Mesenchymal stem cell (in vitro differentiated cells and primary cell): Measurements from ENCODE around the gene CCDC85A.

Source experiments
- DNase-seq: peaks from one replicate; pipeline ENCODE4 v3.0.0-alpha.2; 2013
- H2AFZ ChIP-seq: one replicate; pipeline ENCODE4 v1.6.1; 2013; ENCODE audit warnings: low read depth, mild to moderate bottlenecking, control low read depth, inconsistent platforms, low read length, moderate library complexity
- H2AK5ac ChIP-seq: 2 replicates; pipeline ENCODE4 v1.6.1; 2013; ENCODE audit warnings: low read length, moderate library complexity, mild to moderate bottlenecking, inconsistent platforms; ENCODE audit not compliant: severe bottlenecking
- H2BK120ac ChIP-seq: one replicate; pipeline ENCODE4 v1.6.1; 2013; ENCODE audit warnings: low read depth, mild to moderate bottlenecking, inconsistent platforms, low read length, moderate library complexity
- H2BK12ac ChIP-seq, 2 experiments: one replicate each; pipeline ENCODE4 v1.6.1; 2013; ENCODE audit warnings: inconsistent platforms in 2 of 2, low read length in 2 of 2, mild to moderate bottlenecking in 2 of 2, moderate library complexity in 2 of 2, control low read depth in 1 of 2
- H2BK15ac ChIP-seq: one replicate; pipeline ENCODE4 v1.6.1; 2013; ENCODE audit warnings: mild to moderate bottlenecking, low read depth, inconsistent platforms; ENCODE audit not compliant: poor library complexity, severe bottlenecking
- H2BK5ac ChIP-seq: 2 replicates; pipeline ENCODE4 v1.6.1; 2013; ENCODE audit warnings: low read depth, mild to moderate bottlenecking, low read length, control low read depth, inconsistent platforms; ENCODE audit not compliant: poor library complexity, severe bottlenecking
- H3K14ac ChIP-seq, 2 experiments: one replicate each; pipeline ENCODE4 v1.6.1; 2013; ENCODE audit warnings: inconsistent platforms in 2 of 2, low read length in 2 of 2, control low read depth in 1 of 2, mild to moderate bottlenecking in 1 of 2, moderate library complexity in 1 of 2
- H3K18ac ChIP-seq, 2 experiments: one replicate each; pipeline ENCODE4 v1.6.1; 2013; ENCODE audit warnings: inconsistent platforms in 2 of 2, low read length in 2 of 2, control low read depth in 1 of 2, low read depth in 1 of 2, mild to moderate bottlenecking in 1 of 2
- H3K23ac ChIP-seq, 2 experiments: one replicate each; pipeline ENCODE4 v1.6.1; 2013; ENCODE audit warnings: inconsistent platforms in 2 of 2, low read length in 2 of 2, mild to moderate bottlenecking in 2 of 2, moderate library complexity in 2 of 2, control low read depth in 1 of 2
- H3K27ac ChIP-seq: 2 replicates; pipeline ENCODE4 v1.5.1; 2013; ENCODE audit warnings: mild to moderate bottlenecking, moderate library complexity, low read length, control low read depth, inconsistent platforms; ENCODE audit not compliant: poor library complexity, severe bottlenecking
- H3K27me3 ChIP-seq, 2 experiments: 2 replicates each; pipeline versions ENCODE4 v1.6.1 to v1.7.0; 2013; ENCODE audit warnings: low read length in 2 of 2, mild to moderate bottlenecking in 2 of 2, moderate library complexity in 2 of 2, control low read depth in 1 of 2, inconsistent platforms in 1 of 2; ENCODE audit not compliant: control insufficient read depth in 1 of 2, insufficient read depth in 1 of 2
- H3K36me3 ChIP-seq, 2 experiments: 2 replicates each; pipeline versions ENCODE4 v1.6.1 to v1.7.0; 2013; ENCODE audit warnings: low read length in 2 of 2, control low read depth in 1 of 2, inconsistent platforms in 1 of 2, low read depth in 1 of 2, mild to moderate bottlenecking in 1 of 2; ENCODE audit not compliant: insufficient read depth in 2 of 2, control insufficient read depth in 1 of 2
- H3K4ac ChIP-seq, 2 experiments: one replicate each; pipeline ENCODE4 v1.6.1; 2013; ENCODE audit warnings: inconsistent platforms in 2 of 2, low read length in 2 of 2, mild to moderate bottlenecking in 2 of 2, moderate library complexity in 2 of 2, control low read depth in 1 of 2, low read depth in 1 of 2
- H3K4me1 ChIP-seq: 2 replicates; pipeline ENCODE4 v1.6.1; 2013; ENCODE audit warnings: low read depth, low read length, control low read depth; ENCODE audit not compliant: control insufficient read depth, insufficient read depth
- H3K4me2 ChIP-seq: 2 replicates; pipeline ENCODE4 v1.6.1; 2013; ENCODE audit warnings: low read length, mild to moderate bottlenecking, inconsistent platforms; ENCODE audit not compliant: poor library complexity, severe bottlenecking
- H3K4me3 ChIP-seq, 2 experiments: 2 replicates each; pipeline versions ENCODE4 v1.5.1 to v1.7.0; 2013; ENCODE audit warnings: low read length in 2 of 2, mild to moderate bottlenecking in 2 of 2, control low read depth in 1 of 2, low read depth in 1 of 2; ENCODE audit not compliant: insufficient read depth in 1 of 2
- H3K79me1 ChIP-seq: replicated peaks from 2 replicates; pipeline ENCODE4 v1.6.1; 2013; ENCODE audit warnings: mild to moderate bottlenecking, control low read depth, low read length, inconsistent platforms; ENCODE audit not compliant: poor library complexity, severe bottlenecking
- H3K9ac ChIP-seq: 2 replicates; pipeline ENCODE4 v1.7.0; 2013; ENCODE audit warnings: mild to moderate bottlenecking, low read length, moderate library complexity
- H3K9me3 ChIP-seq: 2 replicates; pipeline ENCODE4 v1.7.0; 2013; ENCODE audit warnings: mild to moderate bottlenecking, low read length; ENCODE audit not compliant: control insufficient read depth
- H4K8ac ChIP-seq: one replicate; pipeline ENCODE4 v1.6.1; 2013; ENCODE audit warnings: inconsistent platforms, mild to moderate bottlenecking, low read length, moderate library complexity
- H4K91ac ChIP-seq: one replicate; pipeline ENCODE4 v1.6.1; 2013; ENCODE audit warnings: mild to moderate bottlenecking, low read length, inconsistent platforms
- WGBS: methylation state at CpG from one replicate; pipeline ENCODE4 v1.1.7; 2013; ENCODE audit warnings: mixed read lengths; 5-methylcytosine and 5-hydroxymethylcytosine counted together

CCDC85A gene

GRCh38 chr2:56295666-56296065, 111.9 kb downstream of the CCDC85A start:
- WGBS = 83% methylated on average over 3 of the region's 3 CpGs
- Histone ChIP-seq H3K18ac (no peak overlapping the region), H2BK12ac (no peak overlapping the region)

DNA sequence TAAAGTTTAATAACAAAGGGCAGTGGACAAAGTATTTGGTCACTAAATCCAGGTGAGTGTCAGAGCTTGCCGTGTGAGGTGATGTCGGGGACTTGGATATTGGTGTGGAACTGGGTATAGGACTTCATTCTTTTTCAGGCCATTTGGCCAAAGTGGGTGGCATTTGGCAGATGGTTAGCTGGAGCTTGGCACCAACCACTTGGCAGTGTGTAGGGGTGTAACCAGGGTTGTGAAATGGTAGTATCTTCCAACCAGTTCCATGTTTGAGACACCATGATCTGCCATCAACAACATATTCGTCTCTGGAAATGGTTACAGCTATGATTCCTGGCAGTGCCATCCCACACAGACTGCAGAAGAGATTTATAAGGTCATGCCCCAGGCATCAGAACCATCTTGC, 113.9 kb downstream of the CCDC85A start:
- Histone ChIP-seq H2BK15ac (no peak overlapping the region), H3K9ac (no peak overlapping the region), H2BK12ac (no peak overlapping the region), H3K79me1 (no peaks in the 10 kb centered on the region), H3K14ac (no peak overlapping the region), H2AK5ac (no peak overlapping the region), H3K18ac (no peak overlapping the region), H3K23ac (no peak overlapping the region), H4K91ac (no peak overlapping the region), H3K4ac (no peak overlapping the region), H2BK120ac (no peak overlapping the region), H3K4me1 (no peaks in the 10 kb centered on the region), H3K4me2 (no peak overlapping the region), H3K9me3 (no peaks in the 10 kb centered on the region), H3K27ac (no peak overlapping the region), H3K4me3 (no peak overlapping the region), H4K8ac (no peak overlapping the region), H3K27me3 (no peaks in the 10 kb centered on the region), H2BK5ac (no peak overlapping the region), H3K36me3 (no peaks in the 10 kb centered on the region), H2AFZ (no peak overlapping the region)
- no peak for DNase-seq
- 93% methylated on average over 3 of the region's 3 CpGs for WGBS

More at GRCh38 chr2:56295666-56296065, 111.9 kb downstream of the CCDC85A start:
- H2AK5ac ChIP-seq = no peak overlapping the region
- no peaks in the 10 kb centered on the region for H3K9me3 ChIP-seq
- H2BK5ac ChIP-seq = no peak overlapping the region
- no peak overlapping the region for H3K23ac ChIP-seq
- H4K8ac ChIP-seq = no peak overlapping the region
- no peak overlapping the region for H3K4ac ChIP-seq
- H3K27ac ChIP-seq = no peak overlapping the region
- no peaks in the 10 kb centered on the region for H3K27me3 ChIP-seq
- no peak overlapping the region for H4K91ac ChIP-seq
- H2AFZ ChIP-seq = no peak overlapping the region
- no peak overlapping the region for H3K9ac ChIP-seq
- no peak overlapping the region for H3K14ac ChIP-seq
- no peak overlapping the region for H3K4me2 ChIP-seq
- no peak for DNase-seq
- H2BK15ac ChIP-seq = no peak overlapping the region
- no peaks in the 10 kb centered on the region for H3K79me1 ChIP-seq
- H2BK120ac ChIP-seq = no peak overlapping the region
- no peak overlapping the region for H3K4me3 ChIP-seq
- H3K36me3 ChIP-seq = no peaks in the 10 kb centered on the region
- H3K4me1 ChIP-seq = no peaks in the 10 kb centered on the region

GRCh38 chr2:56299171-56299691, 115.4 kb downstream of the CCDC85A start:
- H3K27me3 ChIP-seq = no peaks in the 10 kb centered on the region
- no peak overlapping the region for H3K4me3 ChIP-seq
- H2BK5ac ChIP-seq = no peak overlapping the region
- H2BK120ac ChIP-seq = no peak overlapping the region
- no peak for DNase-seq
- no peak overlapping the region for H2BK15ac ChIP-seq
- no peak overlapping the region for H3K18ac ChIP-seq
- no peaks in the 10 kb centered on the region for H3K4me1 ChIP-seq
- H3K79me1 ChIP-seq = no peaks in the 10 kb centered on the region
- no peak overlapping the region for H3K4ac ChIP-seq
- H2AK5ac ChIP-seq = no peak overlapping the region
- no peak overlapping the region for H4K8ac ChIP-seq
- H3K27ac ChIP-seq = no peak overlapping the region
- H3K4me2 ChIP-seq = no peak overlapping the region
- H4K91ac ChIP-seq = no peak overlapping the region
- no peaks in the 10 kb centered on the region for H3K36me3 ChIP-seq
- H3K9me3 ChIP-seq = no peaks in the 10 kb centered on the region
- H2AFZ ChIP-seq = no peak overlapping the region
- H3K23ac ChIP-seq = no peak overlapping the region
- no peak overlapping the region for H3K14ac ChIP-seq
- H3K9ac ChIP-seq = no peak overlapping the region
- no peak overlapping the region for H2BK12ac ChIP-seq
- WGBS = 81% methylated on average over 3 of the region's 3 CpGs

DNA sequence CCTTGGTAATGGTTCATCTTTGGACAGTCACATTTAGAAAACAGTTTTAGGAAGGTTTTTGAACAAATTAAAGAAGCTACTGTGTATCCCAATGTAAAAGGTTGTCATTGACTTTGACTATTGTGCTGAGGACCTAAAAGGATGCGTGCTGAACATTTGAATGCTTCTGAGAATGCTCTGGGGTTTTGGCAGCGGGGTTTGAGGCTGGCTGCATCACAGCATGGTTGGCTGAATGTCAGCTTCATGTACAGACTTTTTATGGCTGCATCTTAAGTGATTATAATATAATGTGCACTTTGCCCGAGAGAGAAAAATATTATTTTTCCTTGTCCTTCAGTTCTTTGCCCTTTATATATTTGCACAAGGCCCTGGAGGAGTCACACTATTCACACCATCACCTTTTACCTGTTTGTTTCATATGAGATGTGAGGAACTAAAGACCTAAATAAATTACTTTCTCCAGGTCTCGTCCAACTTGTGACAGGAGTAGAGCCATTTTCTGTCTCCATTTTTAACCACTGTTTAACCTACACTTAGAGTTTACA, 125.9 kb downstream of the CCDC85A start:
- H3K4ac ChIP-seq = no peak overlapping the region
- H3K27me3 ChIP-seq = no peaks in the 10 kb centered on the region
- peaks cover 3% of the 10 kb centered on the region for H3K9me3 ChIP-seq
- no peak overlapping the region for H3K14ac ChIP-seq
- H3K4me1 ChIP-seq = no peaks in the 10 kb centered on the region
- H3K23ac ChIP-seq = no peak overlapping the region
- H2BK15ac ChIP-seq = no peak overlapping the region
- no peak overlapping the region for H2BK5ac ChIP-seq
- H3K27ac ChIP-seq = no peak overlapping the region
- H3K4me3 ChIP-seq = no peak overlapping the region
- H3K79me1 ChIP-seq = no peaks in the 10 kb centered on the region
- no peak for DNase-seq
- no peak overlapping the region for H2BK12ac ChIP-seq
- no peak overlapping the region for H2BK120ac ChIP-seq
- H3K36me3 ChIP-seq = no peaks in the 10 kb centered on the region
- no peak overlapping the region for H4K8ac ChIP-seq
- no peak overlapping the region for H3K9ac ChIP-seq
- H2AFZ ChIP-seq = no peak overlapping the region
- 94% methylated on average over 3 of the region's 4 CpGs for WGBS
- no peak overlapping the region for H2AK5ac ChIP-seq
- H4K91ac ChIP-seq = no peak overlapping the region
- no peak overlapping the region for H3K18ac ChIP-seq
- no peak overlapping the region for H3K4me2 ChIP-seq
